Vagina (tissue), 2 donors: ENCODE data around the gene SCO1. TPM values are rescaled to one million over a fixed set of nuclear protein-coding genes. Genes with fewer than 3 reads are reported as not detected.
"Not testable (repeated sequence)": the region's sequence is repeated elsewhere in the genome, so short reads cannot be mapped to it uniquely, and the experiment has no call there.

Experiments used
- DNase-seq, 2 donors: peaks; one replicate each; pipeline ENCODE4 v3.0.0-alpha.2; 2017; ENCODE audit errors: extremely low spot score in 2 of 2
- H3K27ac ChIP-seq: fragments of 200-600 bp; sonication (generic); one replicate; pipeline ENCODE4 v1.5.1; 2019
- H3K27me3 ChIP-seq: fragments of 200-600 bp; sonication (generic); one replicate; pipeline ENCODE4 v1.5.1; 2019
- H3K36me3 ChIP-seq, 2 donors: fragments of 200-600 bp; sonication (generic); one replicate each; pipeline ENCODE4 v1.5.1; 2017 to 2019
- H3K4me1 ChIP-seq: fragments of 200-600 bp; sonication (generic); one replicate; pipeline ENCODE4 v1.5.1; 2019
- H3K4me3 ChIP-seq, 2 donors: fragments of 200-600 bp; sonication (generic); 1 replicate in 1 of 2; 2 replicates in 1 of 2; pipeline ENCODE4 v1.5.1; 2016 to 2019
- H3K9me3 ChIP-seq: fragments of 200-600 bp; sonication (generic); one replicate; pipeline ENCODE4 v1.5.1; 2019
- CTCF ChIP-seq, 3 experiments: fragments of 450-650 bp in 2 of 3; fragments of 200-600 bp in 1 of 3; sonication (generic) in 1 of 3; IDR thresholded peaks; one replicate each; pipeline ENCODE4 v1.5.1; 2017 to 2019; ENCODE audit warnings: antibody characterized with exemption in 3 of 3, mild to moderate bottlenecking in 2 of 3, moderate library complexity in 2 of 3
- POLR2A ChIP-seq, 2 donors: fragments of 450-650 bp; IDR thresholded peaks; one replicate each; pipeline ENCODE4 v1.6.1; 2017; ENCODE audit warnings: antibody characterized with exemption in 2 of 2, mild to moderate bottlenecking in 2 of 2, moderate library complexity in 2 of 2
- POLR2AphosphoS5 ChIP-seq, 2 donors: sonication (generic); formaldehyde crosslinking; IDR thresholded peaks; one replicate each; pipeline ENCODE4 v1.9.0; 2017; ENCODE audit warnings: antibody characterized with exemption in 2 of 2, mild to moderate bottlenecking in 2 of 2, low read depth in 1 of 2; ENCODE audit not compliant: insufficient read depth in 1 of 2
- intact Hi-C: fragments of 100-400 bp; cut with DNase I; formaldehyde crosslinking; loops from one replicate; pipeline ENCODE4 v1.15.1; 2023
- total RNA-seq: library from RNA; depleted of rRNA; stranded (reverse); fragments of >200 nt; gene quantifications from one replicate; pipeline ENCODE4 v1.2.3, GENCODE V29; 2016

Gene SCO1
- total RNA-seq, 1 donor from 2014 or later = 38.8 TPM

GRCh38 chr17:10737736-10738135 lies 40.4 kb upstream of the SCO1 start:
- Histone ChIP-seq H3K9me3 (no peaks in the 10 kb centered on the region), H3K27ac (no peak overlapping the region), H3K27me3 (no peaks in the 10 kb centered on the region), H3K36me3 (no peaks in the 10 kb centered on the region), H3K4me1 (peaks cover 12% of the 10 kb centered on the region), H3K4me3 (no peak overlapping the region)
- peak in 1 of 2 donors; percentile 75 for DNase-seq
- TF ChIP-seq POLR2A (IDR thresholded peaks at IDR 0.05) (no peak), POLR2AphosphoS5 (IDR thresholded peaks at IDR 0.05; ENCODE audit: insufficient read depth in 1 of 2, low read depth in 1 of 2) (no peak), CTCF (IDR thresholded peaks at IDR 0.05) (no peak)
- intact Hi-C loops = loop anchor here (5.0 kb wide), 1 partner anchor 110 kb away; no protein-coding TSS in a partner anchor

GRCh38 chr17:10737168-10737622 lies 39.9 kb upstream of the SCO1 start:
- Histone ChIP-seq H3K4me3 (no peak overlapping the region), H3K4me1 (peaks cover 12% of the 10 kb centered on the region), H3K27ac (no peak overlapping the region), H3K36me3 (no peaks in the 10 kb centered on the region), H3K27me3 (no peaks in the 10 kb centered on the region), H3K9me3 (no peaks in the 10 kb centered on the region)
- no peak for TF ChIP-seq POLR2A (IDR thresholded peaks at IDR 0.05)
- peak in 1 of 2 donors; percentile 18 for TF ChIP-seq POLR2AphosphoS5 (IDR thresholded peaks at IDR 0.05; ENCODE audit: insufficient read depth in 1 of 2, low read depth in 1 of 2)
- peak; percentile 51 to 82 (median 69) for TF ChIP-seq CTCF (IDR thresholded peaks at IDR 0.05)
- peak; percentile 88 to 90 for DNase-seq
- intact Hi-C loops = loop anchor here (5.0 kb wide), 1 partner anchor 110 kb away; no protein-coding TSS in a partner anchor

GRCh38 chr17:10735821-10736220 lies 38.5 kb upstream of the SCO1 start:
- intact Hi-C loops = loop anchor here (5.0 kb wide), 1 partner anchor 111 kb away; no protein-coding TSS in a partner anchor
- H3K4me1 ChIP-seq = peaks cover 18% of the 10 kb centered on the region
- no peaks in the 10 kb centered on the region for H3K27me3 ChIP-seq
- H3K4me3 ChIP-seq = no peak overlapping the region
- no peaks in the 10 kb centered on the region for H3K36me3 ChIP-seq
- TF ChIP-seq POLR2A (IDR thresholded peaks at IDR 0.05) (no peak), POLR2AphosphoS5 (IDR thresholded peaks at IDR 0.05; ENCODE audit: insufficient read depth in 1 of 2, low read depth in 1 of 2) (no peak), CTCF (IDR thresholded peaks at IDR 0.05) (no peak)
- no peak overlapping the region for H3K27ac ChIP-seq
- DNase-seq = peak in 1 of 2 donors; percentile 60
- no peaks in the 10 kb centered on the region for H3K9me3 ChIP-seq

- H3K27ac ChIP-seq = no peak overlapping the region
- H3K4me1 ChIP-seq = peaks cover 24% of the 10 kb centered on the region
- intact Hi-C loops = loop anchor here (5.0 kb wide), 1 partner anchor 112 kb away; no protein-coding TSS in a partner anchor
- no peak overlapping the region for H3K4me3 ChIP-seq
- H3K27me3 ChIP-seq = no peaks in the 10 kb centered on the region
- TF ChIP-seq CTCF (IDR thresholded peaks at IDR 0.05) (no peak), POLR2AphosphoS5 (IDR thresholded peaks at IDR 0.05; ENCODE audit: insufficient read depth in 1 of 2, low read depth in 1 of 2) (no peak), POLR2A (IDR thresholded peaks at IDR 0.05) (no peak)
- peak; percentile 67 to 75 for DNase-seq
- H3K36me3 ChIP-seq = no peaks in the 10 kb centered on the region
- H3K9me3 ChIP-seq = no peaks in the 10 kb centered on the region
Observed at GRCh38 chr17:10735251-10735650, 37.9 kb upstream of the SCO1 start.

- TF ChIP-seq CTCF (IDR thresholded peaks at IDR 0.05) (no peak), POLR2A (IDR thresholded peaks at IDR 0.05) (no peak), POLR2AphosphoS5 (IDR thresholded peaks at IDR 0.05; ENCODE audit: insufficient read depth in 1 of 2, low read depth in 1 of 2) (no peak)
- no peaks in the 10 kb centered on the region for H3K27me3 ChIP-seq
- H3K9me3 ChIP-seq = no peaks in the 10 kb centered on the region
- DNase-seq = peak in 1 of 2 donors; percentile 83
- H3K36me3 ChIP-seq = no peaks in the 10 kb centered on the region
- H3K4me3 ChIP-seq = no peak overlapping the region
- intact Hi-C loops = no loop called here
- peaks cover 23% of the 10 kb centered on the region for H3K4me1 ChIP-seq
- H3K27ac ChIP-seq = no peak overlapping the region
Observed at GRCh38 chr17:10733666-10734065, 36.3 kb upstream of the SCO1 start.

- intact Hi-C loops, H3K9me3 ChIP-seq, H3K36me3 ChIP-seq, H3K27ac ChIP-seq, H3K4me3 ChIP-seq, H3K27me3 ChIP-seq: not testable (repeated sequence)
- peaks cover 11% of the 10 kb centered on the region for H3K4me1 ChIP-seq
- peak in 1 of 2 donors; percentile 83 for DNase-seq
Observed at GRCh38 chr17:10732121-10732520, 34.8 kb upstream of the SCO1 start.
